Mononuclear cell (primary cell): Measurements from ENCODE around the gene ARMC5. TPM values are rescaled to one million over a fixed set of nuclear protein-coding genes. Genes with fewer than 3 reads are reported as not detected.
"Not testable (repeated sequence)": the region's sequence is repeated elsewhere in the genome, so short reads cannot be mapped to it uniquely, and the experiment has no call there.

Source experiments
- H3K27me3 ChIP-seq: 2 replicates; pipeline ENCODE4 v1.6.0; 2011; ENCODE audit warnings: low read length, control low read depth; ENCODE audit not compliant: insufficient read depth
- H3K4me1 ChIP-seq: 2 replicates; pipeline ENCODE4 v1.5.1; 2011; ENCODE audit warnings: mild to moderate bottlenecking, low read length, control low read depth; ENCODE audit not compliant: insufficient read depth
- H3K4me3 ChIP-seq: 2 replicates; pipeline ENCODE4 v1.5.1; 2011; ENCODE audit warnings: mild to moderate bottlenecking, low read length, moderate library complexity
- H3K9me3 ChIP-seq: 2 replicates; pipeline ENCODE4 v1.5.1; 2011; ENCODE audit warnings: low read depth, mild to moderate bottlenecking, control low read depth, low read length
- total RNA-seq: library from RNA; depleted of rRNA; stranded (reverse); fragments of >200 nt; gene quantifications from one replicate; pipeline ENCODE4 v1.2.3, GENCODE V29; 2012

Gene ARMC5
- total RNA-seq, 1 donor, result 9.2 TPM

- Histone ChIP-seq H3K4me3 (peak overlapping the region; percentile 41), H3K4me1 (peaks cover 28% of the 10 kb centered on the region), H3K27me3 (peaks cover 8% of the 10 kb centered on the region), H3K9me3 (no peaks in the 10 kb centered on the region)
Observed at GRCh38 chr16:31476303-31477219, 17.3 kb downstream of the ARMC5 start.

- Histone ChIP-seq H3K9me3 (no peaks in the 10 kb centered on the region), H3K27me3 (peaks cover 2% of the 10 kb centered on the region), H3K4me1 (peaks cover 21% of the 10 kb centered on the region), H3K4me3 (peak overlapping the region; percentile 33)
Observed at GRCh38 chr16:31477220-31478216, 18.2 kb downstream of the ARMC5 start.

- H3K9me3 ChIP-seq, result no peaks in the 10 kb centered on the region
- no peak overlapping the region for H3K4me3 ChIP-seq
- no peaks in the 10 kb centered on the region for H3K27me3 ChIP-seq
- peaks cover 18% of the 10 kb centered on the region for H3K4me1 ChIP-seq
Observed at GRCh38 chr16:31478956-31479355, 19.7 kb downstream of the ARMC5 start.

GRCh38 chr16:31479751-31480150 is 20.4 kb downstream of the ARMC5 start:
- Histone ChIP-seq H3K9me3 (no peaks in the 10 kb centered on the region), H3K4me3 (no peak overlapping the region), H3K4me1 (peaks cover 18% of the 10 kb centered on the region), H3K27me3 (no peaks in the 10 kb centered on the region)

GRCh38 chr16:31480851-31481536 is 21.7 kb downstream of the ARMC5 start:
- Histone ChIP-seq H3K27me3 (no peaks in the 10 kb centered on the region), H3K9me3 (no peaks in the 10 kb centered on the region), H3K4me1 (peaks cover 15% of the 10 kb centered on the region), H3K4me3 (no peak overlapping the region)

- no peak within 1 kb of the TSS for H3K4me3 ChIP-seq
- peaks cover 16% of the 10 kb centered on the region for H3K4me1 ChIP-seq
- no peaks in the 10 kb centered on the region for H3K9me3 ChIP-seq
- H3K27me3 ChIP-seq, result no peaks in the 10 kb centered on the region
Observed at GRCh38 chr16:31483081-31483480, 23.8 kb downstream of the ARMC5 start, which contains the start of gene SLC5A2. Gene SLC5A2 (plus strand): TSS chr16:31483123. CDS start chr16:31483137, 14 bp downstream.

- H3K4me1 ChIP-seq, result peaks cover 20% of the 10 kb centered on the region
- not testable (repeated sequence) for H3K27me3 ChIP-seq, H3K9me3 ChIP-seq
Observed at GRCh38 chr16:31484048-31484447, 24.7 kb downstream of the ARMC5 start.

GRCh38 chr16:31484491-31485171 is 25.3 kb downstream of the ARMC5 start:
- Histone ChIP-seq H3K4me3 (no peak overlapping the region), H3K9me3 (no peaks in the 10 kb centered on the region), H3K27me3 (no peaks in the 10 kb centered on the region), H3K4me1 (peaks cover 20% of the 10 kb centered on the region)

More at GRCh38 chr16:31484048-31484447, 24.7 kb downstream of the ARMC5 start:
- not testable (repeated sequence) for H3K4me3 ChIP-seq

- Histone ChIP-seq H3K9me3 (no peaks in the 10 kb centered on the region), H3K4me3 (no peak overlapping the region), H3K4me1 (peaks cover 20% of the 10 kb centered on the region), H3K27me3 (no peaks in the 10 kb centered on the region)
Observed at GRCh38 chr16:31485571-31485970, 26.3 kb downstream of the ARMC5 start.

- Histone ChIP-seq H3K9me3 (no peaks in the 10 kb centered on the region), H3K27me3 (no peaks in the 10 kb centered on the region), H3K4me3 (no peak overlapping the region), H3K4me1 (peaks cover 20% of the 10 kb centered on the region)
Observed at GRCh38 chr16:31486045-31486444, 26.7 kb downstream of the ARMC5 start.

GRCh38 chr16:31487071-31487719 is 27.9 kb downstream of the ARMC5 start:
- Histone ChIP-seq H3K27me3 (no peaks in the 10 kb centered on the region), H3K9me3 (no peaks in the 10 kb centered on the region), H3K4me3 (peak overlapping the region; percentile 45)

GRCh38 chr16:31487720-31488467 is 28.6 kb downstream of the ARMC5 start:
- peaks cover 20% of the 10 kb centered on the region for H3K4me1 ChIP-seq
- no peaks in the 10 kb centered on the region for H3K27me3 ChIP-seq
- H3K4me3 ChIP-seq, result peak overlapping the region; percentile 45
- H3K9me3 ChIP-seq, result no peaks in the 10 kb centered on the region

More at GRCh38 chr16:31487071-31487719, 27.9 kb downstream of the ARMC5 start:
- peaks cover 20% of the 10 kb centered on the region for H3K4me1 ChIP-seq
